ENCODE measurements around the gene CENPW. TPM values are rescaled to one million over a fixed set of nuclear protein-coding genes. Genes with fewer than 3 reads are reported as not detected.

Gene CENPW
- total and polyA plus RNA-seq, 2 of the 4 experiments (the other 2 are of a cell fraction): 8.2 to 19.3 TPM

DNA sequence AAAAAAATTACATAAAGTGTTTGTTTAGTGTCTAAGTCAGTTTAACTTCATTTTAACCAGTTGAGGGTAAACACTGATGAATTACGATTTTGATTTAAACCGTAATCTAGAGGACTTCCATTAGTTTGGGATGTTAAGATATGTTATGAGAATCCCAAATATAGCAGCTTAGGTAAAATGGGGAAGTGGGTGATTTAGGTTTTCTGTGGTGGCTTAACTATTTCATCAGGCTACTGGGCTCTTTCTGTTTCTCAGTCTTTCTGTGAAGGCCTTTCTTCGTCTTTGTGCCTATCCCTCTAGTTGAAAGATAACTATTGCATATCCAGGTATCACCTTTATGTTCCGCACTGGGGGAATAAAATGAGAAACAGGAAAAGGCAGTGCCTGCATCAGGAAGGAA lies 27.9 kb downstream of the CENPW start:
- no peaks in the 10 kb centered on the region for H3K27me3 ChIP-seq (ENCODE audit: control insufficient read depth, insufficient read depth, low read length)
- H2AK9ac ChIP-seq (replicated peaks; ENCODE audit: low read depth, low read length, poor library complexity): no peak overlapping the region
- H4K91ac ChIP-seq (ENCODE audit: insufficient read depth, low read depth, low read length): no peak overlapping the region
- no peak overlapping the region for H3K4ac ChIP-seq (ENCODE audit: low read depth, low read length)
- no CpG with 5 or more reads among the region's 4 CpGs for WGBS, 2 experiments (ENCODE audit: extremely low coverage in 2 of 2, insufficient read length in 1 of 2)
- DNase-seq (no peak), ATAC-seq (ENCODE audit: low read depth) (no peak)
- H3K9ac ChIP-seq (ENCODE audit: low read depth, low read length): no peak overlapping the region
- no peak overlapping the region for H2AK5ac ChIP-seq (ENCODE audit: low read depth, low read length)
- no peaks in the 10 kb centered on the region for H3K36me3 ChIP-seq (ENCODE audit: control insufficient read depth, insufficient read depth, low read length)
- POLR2A ChIA-PET (ENCODE audit: unreplicated experiment): no interaction called here
- H3K9me1 ChIP-seq (ENCODE audit: insufficient read depth, low read length): no peaks in the 10 kb centered on the region; the same call in 1 of the 2 replicates
- no peak overlapping the region for H2BK5ac ChIP-seq (ENCODE audit: low read depth, low read length, poor library complexity, severe bottlenecking)
- intact Hi-C loops (cut with micrococcal nuclease): no loop called here
- no peak overlapping the region for H3K23ac ChIP-seq (ENCODE audit: low read depth, low read length)
- H3K79me1 ChIP-seq (ENCODE audit: low read depth in 1 of 2, low read length in 2 of 2): no peaks in the 10 kb centered on the region; a peak in 1 of 4 replicates
- H3K18ac ChIP-seq (ENCODE audit: low read depth, low read length): no peak overlapping the region
- H4K8ac ChIP-seq (ENCODE audit: low read depth in 2 of 2, low read length in 2 of 2): no peak overlapping the region
- BruUV-seq (replicated peaks): no TSS peak
- no peak overlapping the region for H3K56ac ChIP-seq (ENCODE audit: extremely low read depth, insufficient read depth, low read length)
- no peak overlapping the region for H2AFZ ChIP-seq (replicated peaks; ENCODE audit: low read length, poor library complexity)
- no peak overlapping the region for H3K27ac ChIP-seq (ENCODE audit: insufficient read depth, low read length)
- no peak overlapping the region for H4K5ac ChIP-seq (ENCODE audit: low read depth, low read length)
- H3K4me2 ChIP-seq (ENCODE audit: low read depth, low read length): no peak overlapping the region
- no peaks in the 10 kb centered on the region for H3K4me1 ChIP-seq (ENCODE audit: control insufficient read depth, insufficient read depth, low read length)
- H3K4me3 ChIP-seq (ENCODE audit: insufficient read depth, low read depth, low read length): no peak overlapping the region
- no peak overlapping the region for H2BK120ac ChIP-seq (ENCODE audit: low read depth, low read length)
- no peak overlapping the region for H2BK20ac ChIP-seq (ENCODE audit: low read depth, low read length)
- no peaks in the 10 kb centered on the region for H3K9me3 ChIP-seq (ENCODE audit: control insufficient read depth, insufficient read depth, low read length)
- TF ChIP-seq RCOR1 (IDR thresholded peaks at IDR 0.05; ENCODE audit: insufficient replicate concordance, low read length): no peak
- TF ChIP-seq CHD1 (IDR thresholded peaks at IDR 0.05; ENCODE audit: low read depth, low read length): no peak
- no peak for TF ChIP-seq MXI1 (IDR thresholded peaks at IDR 0.05; ENCODE audit: borderline replicate concordance, low read depth, low read length)
- no peak overlapping the region for H3K14ac ChIP-seq (replicated peaks; ENCODE audit: low read depth, low read length)
- no peaks in the 10 kb centered on the region for H4K20me1 ChIP-seq (ENCODE audit: insufficient read depth, low read length)
- CTCF ChIA-PET: no interaction called here
- in situ Hi-C loops (cut with MboI; ENCODE audit: low sequenced_read_pairs): loop anchor here (10.0 kb wide), 1 partner anchor 747 kb away; the partner anchor contains the start of gene RSPO3
- dilution Hi-C loops (cut with HindIII; ENCODE audit: low sequenced_read_pairs, unreplicated experiment): no loop called here
- no peak overlapping the region for H2BK15ac ChIP-seq (ENCODE audit: low read depth, low read length)

Measured in IMR-90 (cell line).